Activated CD8-positive, alpha-beta memory T cell treated with anti-CD3 and anti-CD28 coated beads for 36 hours (primary cell): ENCODE results near the gene ATP8A2. TPM values are rescaled to one million over a fixed set of nuclear protein-coding genes. Genes with fewer than 3 reads are reported as not detected.

Source experiments
- CTCF ChIA-PET: fragments of 350-600 bp; sonication (Branson Sonifier 250); formaldehyde crosslinking; loops from one replicate; lab custom pipeline; 2021; ENCODE audit warnings: antibody characterized with exemption; lab: Charles Lee
- POLR2A ChIA-PET: fragments of 350-600 bp; sonication (Branson Sonifier 250); formaldehyde crosslinking; loops from one replicate; lab custom pipeline; 2021; ENCODE audit warnings: antibody characterized with exemption; lab: Charles Lee
- total RNA-seq, 2 experiments: library from RNA; stranded (reverse); gene quantifications; one replicate each; pipeline ENCODE4 v1.2.3, GENCODE V29; 2021

ATP8A2 gene
- total RNA-seq, 2 experiments from 2014 or later = 0.75 to 0.97 TPM

DNA sequence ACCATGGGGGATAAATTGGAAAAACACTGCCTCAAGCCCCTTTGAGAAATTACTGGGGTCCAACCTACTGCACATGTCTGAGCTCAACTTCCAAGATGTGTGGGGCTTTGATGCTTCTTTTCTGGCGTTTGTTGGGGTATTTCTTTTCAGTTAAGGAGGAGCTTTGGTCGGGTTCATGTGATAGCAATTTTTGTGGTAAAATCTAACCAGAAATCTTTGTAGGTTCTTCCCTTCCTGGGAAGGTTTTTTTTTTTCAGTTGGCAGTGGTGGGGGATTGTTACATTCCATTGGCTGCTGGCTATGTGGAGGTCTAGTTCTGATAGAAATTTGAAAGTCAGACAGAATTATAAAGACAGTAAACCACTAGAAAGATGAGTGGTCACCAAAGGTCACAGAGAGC lies 327.8 kb downstream of the ATP8A2 start:
- CTCF ChIA-PET = no interaction called here
- POLR2A ChIA-PET = no interaction called here

DNA sequence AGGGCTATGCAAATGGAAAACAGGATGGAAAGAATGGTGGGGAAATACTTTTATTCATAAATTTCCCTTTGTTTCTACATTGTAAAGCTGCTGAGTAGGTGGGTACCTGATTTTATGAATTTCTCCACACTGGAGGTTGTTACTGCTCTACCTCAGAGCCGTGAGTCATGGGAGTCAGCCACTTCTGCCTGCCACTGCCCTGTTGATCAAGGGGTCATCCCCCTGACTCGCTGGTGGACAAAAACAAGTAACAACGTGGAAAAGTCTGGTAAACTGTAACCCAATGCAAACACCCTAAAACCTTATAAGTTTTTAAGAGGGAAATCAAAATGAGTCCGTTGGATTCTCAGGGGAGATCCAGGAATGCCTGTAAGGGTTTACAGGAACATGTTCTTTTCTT lies 329.5 kb downstream of the ATP8A2 start:
- POLR2A ChIA-PET = no interaction called here
- CTCF ChIA-PET = no interaction called here

DNA sequence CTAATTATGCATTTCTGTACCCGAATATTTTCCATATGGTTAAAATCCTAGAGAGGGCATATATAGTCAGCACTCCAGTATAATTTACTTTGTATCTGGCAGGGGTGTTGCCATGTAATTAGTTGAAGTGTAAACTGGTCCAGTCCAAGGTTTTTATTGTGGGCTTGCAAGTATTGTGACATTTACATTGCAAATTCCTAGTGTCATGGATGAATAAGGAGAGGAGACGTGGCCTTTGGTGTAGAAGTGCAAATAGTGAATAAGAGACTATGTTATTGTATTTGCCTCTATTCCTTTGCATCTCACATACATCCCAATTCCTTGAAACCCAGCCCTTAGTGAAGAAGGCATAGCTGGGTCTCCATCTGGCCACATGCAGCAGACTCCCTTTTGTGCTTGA lies 330.6 kb downstream of the ATP8A2 start:
- ChIA-PET POLR2A (no interaction called here), CTCF (no interaction called here)

DNA sequence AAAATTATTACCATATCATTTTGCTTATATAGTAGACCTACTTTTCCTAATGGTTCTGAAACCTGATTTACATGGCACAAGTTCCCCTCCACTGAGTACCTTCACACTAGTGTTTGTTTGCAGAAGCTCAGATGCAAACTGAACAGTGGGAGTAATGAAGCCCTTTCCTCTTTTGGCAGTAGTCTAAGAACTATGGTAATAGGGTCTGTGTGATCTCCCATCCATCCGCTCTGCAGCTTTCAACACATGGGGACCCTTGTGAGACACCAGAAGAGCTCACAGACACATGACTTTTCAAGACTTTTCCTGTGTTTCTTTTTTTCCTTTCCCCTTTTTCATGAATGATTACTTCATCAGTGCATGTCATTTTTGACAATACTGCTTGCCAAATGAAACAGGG lies 336.0 kb downstream of the ATP8A2 start:
- ChIA-PET POLR2A (no interaction called here), CTCF (no interaction called here)

DNA sequence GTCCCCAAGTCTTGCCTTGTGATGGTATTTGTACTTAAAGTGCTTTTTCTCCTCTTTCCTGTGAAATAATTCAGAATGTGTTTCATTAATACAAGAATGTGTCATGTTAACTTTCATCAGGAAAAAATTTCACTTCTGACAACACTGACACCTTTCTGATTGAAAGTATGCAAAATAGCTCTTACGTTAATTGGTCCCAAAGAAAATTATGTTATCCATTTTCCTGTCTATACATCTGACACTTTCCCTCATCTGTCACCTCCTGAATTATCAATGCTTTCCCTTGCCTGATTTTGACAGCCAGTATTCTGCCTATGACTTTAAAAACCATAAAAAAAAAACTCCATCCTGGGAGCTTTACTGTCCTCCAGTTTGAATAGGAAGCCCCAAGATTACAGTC lies 336.5 kb downstream of the ATP8A2 start:
- ChIA-PET POLR2A (no interaction called here), CTCF (no interaction called here)

DNA sequence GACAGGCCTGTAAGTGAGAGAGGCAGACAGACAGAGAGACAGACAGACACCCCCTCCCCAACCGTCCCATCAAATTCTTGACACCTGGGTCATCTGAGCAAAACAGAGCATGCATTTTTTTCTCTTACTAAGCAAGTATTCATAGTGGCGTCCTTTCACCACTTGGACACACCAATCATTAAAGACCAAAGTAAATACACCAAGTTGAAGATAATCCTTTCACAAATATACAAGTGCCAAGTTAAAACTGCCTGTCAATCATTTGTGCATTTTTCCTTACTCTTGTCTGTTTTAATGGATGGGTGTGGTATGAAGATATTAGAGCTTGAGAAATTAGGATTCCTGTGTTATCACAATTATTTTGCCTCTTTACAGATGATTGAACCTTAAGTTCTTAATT lies 337.3 kb downstream of the ATP8A2 start:
- POLR2A ChIA-PET = no interaction called here
- CTCF ChIA-PET = no interaction called here

DNA sequence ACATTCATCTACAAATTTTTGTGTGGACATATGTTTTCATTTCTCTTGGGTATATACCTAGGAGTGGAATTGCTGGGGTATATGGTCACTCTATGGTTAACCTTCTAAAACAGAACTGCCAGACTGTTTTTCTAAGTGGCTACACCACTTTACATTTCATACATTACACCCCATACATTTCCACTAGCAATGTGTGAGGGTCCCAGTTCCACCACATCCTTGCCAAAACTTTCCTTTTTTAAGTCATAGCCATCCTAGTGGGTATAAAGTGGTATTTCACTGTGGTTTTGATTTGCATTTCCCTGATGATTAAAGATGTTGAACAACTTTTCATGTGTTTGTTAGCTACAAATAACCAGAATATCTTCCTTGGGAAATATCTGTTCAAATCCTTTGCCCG lies 344.0 kb downstream of the ATP8A2 start:
- ChIA-PET POLR2A (no interaction called here), CTCF (no interaction called here)

DNA sequence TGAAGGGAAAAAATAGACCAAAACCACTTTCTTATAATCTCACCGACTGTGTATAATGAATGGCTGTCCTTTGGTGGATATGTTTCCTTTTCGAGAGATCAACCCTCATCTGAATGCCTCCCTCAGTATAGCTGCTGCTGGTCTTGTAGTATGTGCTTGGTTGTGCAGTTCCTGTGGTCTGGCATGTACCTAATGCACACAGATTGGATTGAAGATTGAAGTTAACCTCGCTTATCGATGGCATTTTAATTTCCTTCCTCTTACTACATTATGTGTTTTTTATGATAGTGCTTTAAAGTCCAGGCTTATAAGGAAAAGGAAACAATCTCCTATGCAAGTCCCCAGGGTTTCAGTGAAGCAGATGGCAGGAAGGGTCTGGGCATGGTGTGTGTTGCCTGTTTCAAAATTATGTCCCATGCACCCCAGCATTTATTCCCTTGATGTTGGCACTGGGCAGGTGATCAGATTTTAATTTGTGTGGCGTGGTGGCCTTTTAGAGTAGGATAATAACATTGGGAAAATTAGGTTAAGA lies 346.0 kb downstream of the ATP8A2 start:
- CTCF ChIA-PET = interaction anchor here (0.7 kb wide), 1 partner anchor 100 kb away, joined by 3 read pairs; no protein-coding TSS in a partner anchor
- POLR2A ChIA-PET = no interaction called here

DNA sequence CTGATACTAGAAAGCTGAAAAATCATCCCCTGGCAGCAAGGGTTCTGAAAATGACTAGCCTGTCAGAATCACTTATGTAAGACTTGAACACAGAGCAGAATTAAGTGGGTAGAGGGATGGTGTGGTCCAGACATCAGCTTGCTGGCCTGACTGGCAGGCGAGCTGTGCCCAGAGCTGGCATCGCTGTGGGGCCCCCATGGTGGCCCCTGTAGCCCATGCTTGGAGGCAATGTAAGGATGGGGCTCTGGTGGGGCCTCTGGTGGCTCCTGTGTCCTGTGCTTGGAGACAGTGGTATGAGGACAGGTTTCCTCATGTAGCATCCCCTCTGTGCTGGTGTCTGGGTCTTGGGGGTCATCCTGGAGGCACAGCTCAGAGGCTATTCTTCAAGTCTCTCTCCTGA lies 347.9 kb downstream of the ATP8A2 start:
- ChIA-PET POLR2A (no interaction called here), CTCF (interaction anchor here (0.5 kb wide), 1 partner anchor 1114 kb away, joined by 3 read pairs; no protein-coding TSS in a partner anchor)

DNA sequence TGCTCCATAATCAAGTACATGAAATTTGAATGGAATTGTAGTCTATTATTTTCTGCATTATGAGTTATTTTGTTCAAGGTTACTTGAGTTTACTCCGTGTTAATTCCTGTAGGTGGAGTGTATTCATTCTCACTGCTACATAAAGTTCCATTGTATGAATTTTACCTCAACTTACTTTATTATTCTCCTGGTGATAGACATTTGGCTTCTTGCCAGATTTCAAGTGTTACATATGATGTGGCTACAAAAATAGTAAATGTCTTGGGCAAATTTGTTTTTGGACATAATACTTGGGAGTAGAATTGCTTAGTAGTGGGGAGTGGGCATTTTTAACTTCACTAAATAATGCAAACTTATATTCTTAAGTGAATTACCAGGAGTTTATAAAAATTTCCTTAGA lies 351.1 kb downstream of the ATP8A2 start:
- POLR2A ChIA-PET = no interaction called here

DNA sequence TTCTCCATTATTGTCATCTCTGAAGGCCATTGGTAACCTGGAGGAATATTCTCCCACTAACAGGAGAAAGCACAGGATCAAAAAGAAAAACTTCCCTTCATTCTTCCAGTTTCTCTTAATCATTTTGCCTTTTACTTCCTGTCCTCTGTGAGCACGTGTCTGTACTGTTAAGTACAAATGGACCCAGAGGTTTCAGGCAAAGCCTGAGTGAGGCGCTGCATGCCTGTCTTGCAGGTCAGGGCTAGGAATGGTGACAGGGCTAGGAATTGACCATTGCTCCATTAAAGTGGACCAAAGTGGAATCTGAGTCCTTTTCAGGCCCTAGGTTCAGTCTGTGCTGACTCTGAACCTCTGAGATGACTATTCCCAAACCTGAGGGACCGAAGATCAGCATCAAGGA lies 353.3 kb downstream of the ATP8A2 start:
- POLR2A ChIA-PET = no interaction called here
- CTCF ChIA-PET = no interaction called here

More for the DNA sequence above, 351.1 kb downstream of the ATP8A2 start:
- CTCF ChIA-PET = no interaction called here

DNA sequence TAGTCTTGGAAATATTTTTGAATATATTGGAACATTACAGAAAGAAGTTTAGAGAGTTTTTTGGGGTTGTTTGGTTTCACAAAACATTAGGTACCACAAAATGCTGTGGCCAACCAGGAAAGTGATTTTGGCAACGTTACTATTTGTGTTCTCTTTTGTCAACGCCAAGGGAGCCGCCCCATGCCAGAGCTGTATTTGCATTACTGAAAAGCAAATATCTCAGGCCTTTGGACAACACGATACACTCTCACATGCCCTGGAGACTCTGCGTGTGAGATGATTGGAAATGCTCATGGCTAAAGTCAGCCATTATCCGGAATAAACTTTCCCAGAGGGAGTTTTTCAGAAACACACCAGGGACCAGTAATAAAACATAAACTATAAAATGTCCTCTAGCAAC lies 355.5 kb downstream of the ATP8A2 start:
- ChIA-PET POLR2A (no interaction called here), CTCF (no interaction called here)

DNA sequence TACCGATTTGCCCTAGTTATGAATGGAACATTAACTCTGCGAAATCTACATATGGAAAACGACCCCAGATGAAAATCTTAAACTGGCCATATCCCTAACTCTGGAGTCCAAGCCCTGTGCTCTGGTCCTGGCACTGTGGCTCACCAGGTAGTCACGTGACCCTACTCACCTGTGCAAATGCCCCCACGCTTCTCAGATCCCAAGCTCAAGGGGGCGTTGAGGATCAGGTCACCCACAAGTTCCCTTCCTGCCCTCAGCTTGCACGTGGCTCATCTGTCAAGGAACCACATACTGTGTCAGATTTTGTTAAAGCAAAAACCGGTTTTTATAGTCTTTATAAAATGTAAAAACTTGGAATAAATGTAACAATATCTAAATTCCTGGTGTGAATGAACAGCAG lies 356.0 kb downstream of the ATP8A2 start:
- ChIA-PET POLR2A (no interaction called here), CTCF (no interaction called here)

DNA sequence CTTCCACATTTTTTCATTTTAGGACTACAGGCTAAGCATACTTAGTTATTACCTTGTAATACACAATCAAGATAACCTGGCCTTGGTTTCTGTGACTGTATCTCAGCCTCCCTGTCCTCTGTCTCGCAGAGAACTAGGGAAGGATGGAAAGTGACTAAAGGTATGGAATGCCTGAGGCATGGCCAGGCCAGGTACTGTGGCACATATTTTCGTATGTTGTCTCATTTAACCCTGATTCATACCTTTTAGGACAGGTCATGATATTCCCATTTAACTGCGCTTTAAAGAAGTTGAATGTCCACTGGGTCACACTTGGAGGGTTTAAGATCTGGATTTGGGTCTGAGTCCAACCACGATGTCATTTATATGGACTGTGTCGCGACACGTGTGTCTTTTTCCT lies 357.4 kb downstream of the ATP8A2 start:
- CTCF ChIA-PET = no interaction called here
- POLR2A ChIA-PET = no interaction called here

DNA sequence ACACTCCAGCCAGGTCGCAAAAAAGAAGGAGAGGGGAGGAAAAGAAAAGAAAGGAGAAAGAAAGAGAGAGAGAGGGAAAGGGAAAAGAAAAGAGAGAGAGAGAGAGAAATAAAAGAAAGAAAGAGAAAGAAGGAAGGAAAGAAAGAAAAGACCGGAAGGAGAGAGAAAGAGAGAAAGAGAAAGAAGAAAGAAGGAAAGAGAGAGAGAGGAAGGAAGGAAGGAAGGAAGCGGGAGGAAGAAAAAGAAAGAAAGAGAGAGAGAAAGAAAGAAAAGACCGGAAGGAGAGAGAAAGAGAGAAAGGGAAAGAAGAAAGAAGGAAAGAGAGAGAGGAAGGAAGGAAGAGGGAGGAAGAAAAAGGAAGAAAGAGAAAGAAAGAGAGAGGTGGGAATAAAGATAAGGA lies 359.3 kb downstream of the ATP8A2 start:
- POLR2A ChIA-PET = no interaction called here
- CTCF ChIA-PET = no interaction called here

DNA sequence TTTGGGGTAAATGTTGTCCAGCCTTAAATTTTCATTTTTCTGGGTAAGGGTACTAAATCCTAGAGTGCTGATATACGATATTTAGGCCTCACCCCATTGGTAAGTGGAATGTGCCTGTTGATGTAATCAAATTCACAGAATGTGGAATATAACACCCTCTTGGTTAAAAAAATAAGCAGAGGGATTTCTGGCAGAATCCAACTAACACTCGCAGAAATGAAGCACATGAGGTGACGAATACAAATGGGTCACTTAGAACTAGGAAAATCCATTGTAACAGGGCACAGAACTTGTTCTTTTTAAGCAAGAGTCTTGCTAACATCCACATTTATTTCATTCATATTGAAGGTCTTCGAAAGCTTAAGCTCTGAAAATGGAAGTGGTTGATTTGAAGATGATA lies 359.8 kb downstream of the ATP8A2 start:
- ChIA-PET CTCF (no interaction called here), POLR2A (no interaction called here)

DNA sequence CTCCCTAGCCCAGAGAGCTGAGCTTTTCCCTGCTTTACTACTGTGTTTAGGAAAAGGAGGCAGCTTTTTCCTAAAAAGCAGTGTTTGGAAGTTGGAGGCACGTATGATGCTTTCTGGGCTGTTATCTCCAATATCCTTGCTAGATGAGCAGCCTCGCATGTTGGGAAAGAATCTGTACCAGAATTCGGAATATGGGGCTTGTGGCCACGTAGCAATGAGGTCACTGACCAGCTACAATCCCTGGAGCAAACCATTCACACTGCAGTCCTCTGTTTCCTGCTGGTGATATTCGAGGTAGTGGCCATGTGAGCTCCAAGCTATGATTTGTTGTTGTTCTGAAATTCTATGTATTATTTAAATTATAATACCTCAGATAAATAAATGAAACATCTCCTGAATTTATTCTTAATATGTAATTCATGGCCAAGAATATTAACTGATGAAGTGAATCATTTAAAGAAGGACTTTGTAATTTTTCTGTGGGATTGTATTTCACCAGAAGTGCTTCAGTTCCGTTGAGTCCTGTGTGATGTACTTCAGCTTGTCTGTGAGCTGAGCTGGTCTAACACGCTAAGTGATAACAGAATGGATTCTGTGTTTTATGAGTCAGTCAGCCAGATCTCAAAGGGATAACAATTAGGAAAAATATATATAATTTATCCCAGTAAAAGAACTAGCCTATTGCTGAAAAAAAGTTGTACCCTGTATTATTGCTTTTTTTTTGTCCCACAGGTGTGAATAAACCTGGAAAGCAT lies 360.5 kb downstream of the ATP8A2 start:
- CTCF ChIA-PET = no interaction called here
- POLR2A ChIA-PET = no interaction called here

DNA sequence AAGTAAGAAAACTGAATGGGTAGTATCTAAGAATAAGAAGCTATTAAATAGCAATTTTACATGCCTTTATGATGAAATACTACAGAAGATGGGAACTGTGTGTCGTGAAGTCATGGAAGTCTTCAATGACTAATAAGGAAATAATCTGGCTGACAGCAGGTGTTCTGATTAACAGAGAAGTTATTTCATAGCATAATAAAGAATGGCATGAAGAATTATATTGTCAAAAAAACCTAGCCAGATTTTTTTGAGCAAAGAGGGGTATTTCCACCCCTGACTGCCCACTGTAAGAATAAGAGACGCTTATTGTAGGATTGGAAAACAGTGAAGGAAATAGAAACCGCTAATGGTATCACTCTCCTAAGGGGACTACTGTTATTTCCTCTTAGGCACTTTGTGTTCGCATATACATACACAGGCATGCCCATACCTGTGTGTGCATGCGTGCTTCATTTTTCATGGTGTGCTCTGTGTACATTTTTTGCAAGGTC lies 361.3 kb downstream of the ATP8A2 start:
- POLR2A ChIA-PET = no interaction called here
- CTCF ChIA-PET = no interaction called here

DNA sequence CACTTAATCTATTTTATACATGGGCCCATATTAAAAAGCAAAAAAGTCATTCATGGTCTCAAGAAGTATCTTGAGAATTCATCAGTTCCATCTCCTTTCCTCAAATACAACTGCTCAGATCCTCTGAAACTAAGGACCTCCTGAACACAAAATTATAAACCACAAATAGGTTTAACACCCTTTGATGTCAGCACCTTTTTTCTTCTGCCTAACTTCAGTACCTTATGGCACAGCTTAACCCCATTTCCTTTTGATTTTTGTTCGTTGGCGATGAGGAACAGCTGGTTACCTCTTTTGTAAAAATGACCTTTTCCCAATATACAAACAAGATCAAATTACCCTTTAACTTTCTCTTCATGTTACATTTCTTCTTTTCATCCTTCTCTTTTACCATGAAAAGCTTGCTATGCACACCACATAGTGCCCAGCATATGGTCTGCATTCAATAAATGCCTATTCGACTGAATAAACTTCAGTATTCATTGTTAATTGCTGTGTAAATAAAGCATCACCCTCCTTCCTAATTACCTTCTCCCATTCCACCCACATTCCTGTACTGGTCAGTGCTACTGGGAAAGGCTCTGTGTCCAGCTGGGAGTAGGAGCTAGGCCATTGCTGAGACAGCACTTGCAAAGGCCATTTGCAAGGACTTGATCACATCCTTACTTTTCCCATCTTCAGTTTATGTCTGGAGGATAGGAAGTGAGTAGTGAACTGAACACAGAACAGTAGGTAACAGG lies 362.1 kb downstream of the ATP8A2 start:
- CTCF ChIA-PET = no interaction called here
- POLR2A ChIA-PET = no interaction called here

DNA sequence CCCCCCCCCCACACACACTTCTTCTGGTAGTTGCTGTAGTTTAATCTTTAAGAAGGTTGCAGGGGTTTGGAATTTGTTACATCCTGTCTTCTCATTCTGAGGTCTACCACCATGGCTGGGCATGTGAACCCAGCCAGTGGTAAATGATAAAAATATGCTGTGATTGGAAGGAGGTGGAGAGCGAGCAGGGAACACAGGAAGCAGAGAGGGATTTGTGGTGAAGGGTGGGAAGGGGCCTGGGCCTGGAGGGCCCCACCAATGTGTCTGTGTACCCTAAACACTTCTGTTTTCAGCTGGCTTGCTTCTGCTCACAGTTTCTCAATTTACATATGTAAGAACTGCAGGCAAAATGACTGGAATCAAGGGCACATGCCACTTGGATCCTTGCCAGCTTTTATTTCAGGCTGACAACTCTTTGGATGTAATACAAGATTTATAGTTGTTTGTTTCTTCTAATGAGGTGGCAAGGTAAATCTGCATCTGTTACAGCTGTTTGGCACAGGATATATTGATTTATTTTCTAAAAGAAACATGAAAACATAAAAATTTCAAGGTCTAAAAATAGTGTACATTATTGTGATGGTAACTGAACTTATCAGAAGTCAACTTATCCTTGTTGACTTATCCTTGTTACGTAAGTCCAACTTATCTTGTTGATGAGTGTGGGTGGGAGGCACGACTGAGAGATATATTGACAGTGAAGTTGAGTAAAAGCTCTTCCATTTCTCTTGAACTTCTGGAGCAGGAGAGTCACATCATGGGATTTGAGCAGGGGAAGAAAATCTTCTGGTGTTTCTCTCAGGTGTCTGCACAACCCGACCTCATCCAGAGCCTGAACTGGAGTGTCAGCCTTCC lies 366.8 kb downstream of the ATP8A2 start:
- POLR2A ChIA-PET = interaction anchor here (0.5 kb wide), 1 partner anchor 290 kb away, joined by 3 read pairs; no protein-coding TSS in a partner anchor
- CTCF ChIA-PET = no interaction called here
